KMS-11 (cell line): ENCODE measurements around the gene MPRIP.

ENCODE experiments used
- H2AFZ ChIP-seq: fragments of 200-600 bp; sonication (generic); 2 replicates; pipeline ENCODE4 v1.6.1; 2016; ENCODE audit warnings: antibody characterized with exemption, mixed run types, low read depth
- H3K27ac ChIP-seq: fragments of 200-600 bp; sonication (generic); 2 replicates; pipeline ENCODE4 v1.6.1; 2016; ENCODE audit warnings: mild to moderate bottlenecking, mixed run types
- H3K27me3 ChIP-seq: fragments of 200-600 bp; sonication (generic); 2 replicates; pipeline ENCODE4 v1.6.1; 2017; ENCODE audit warnings: mild to moderate bottlenecking, low read depth, mixed run types, moderate library complexity; ENCODE audit not compliant: insufficient read depth
- H3K36me3 ChIP-seq: fragments of 200-600 bp; sonication (generic); 2 replicates; pipeline ENCODE4 v1.6.1; 2017; ENCODE audit warnings: mild to moderate bottlenecking, mixed run types; ENCODE audit not compliant: insufficient read depth
- H3K4me1 ChIP-seq: fragments of 200-600 bp; sonication (generic); 2 replicates; pipeline ENCODE4 v1.6.1; 2016; ENCODE audit warnings: mild to moderate bottlenecking, low read depth, mixed run types; ENCODE audit not compliant: poor library complexity, severe bottlenecking
- H3K4me2 ChIP-seq: fragments of 200-600 bp; sonication (generic); 2 replicates; pipeline ENCODE4 v1.7.0; 2016; ENCODE audit warnings: mild to moderate bottlenecking, mixed run types
- H3K4me3 ChIP-seq: fragments of 200-600 bp; sonication (generic); IDR thresholded peaks from 2 replicates; pipeline ENCODE4 v1.6.1; 2017; ENCODE audit warnings: low read depth, low read length, mixed read lengths; ENCODE audit not compliant: insufficient read depth
- H3K79me2 ChIP-seq: fragments of 200-600 bp; sonication (generic); 2 replicates; pipeline ENCODE4 v1.6.1; 2016; ENCODE audit warnings: low read depth, mixed run types; ENCODE audit not compliant: insufficient read depth
- H3K9ac ChIP-seq: fragments of 200-600 bp; sonication (generic); 2 replicates; pipeline ENCODE4 v1.6.1; 2016; ENCODE audit warnings: mild to moderate bottlenecking, mixed run types
- H4K20me1 ChIP-seq: fragments of 200-600 bp; sonication (generic); 2 replicates; pipeline ENCODE4 v1.6.1; 2016; ENCODE audit warnings: mild to moderate bottlenecking, mixed run types; ENCODE audit not compliant: insufficient read depth
- CTCF ChIP-seq: fragments of 200-600 bp; sonication (generic); conservative IDR thresholded peaks from 2 replicates; pipeline ENCODE4 v1.6.1; 2017; ENCODE audit warnings: low read depth, mild to moderate bottlenecking, antibody characterized with exemption, low read length, moderate library complexity, mixed read lengths

The MPRIP gene

GRCh38 chr17:17079336-17079735 lies 37.1 kb downstream of the MPRIP start:
- Histone ChIP-seq H3K79me2 (no peaks in the 10 kb centered on the region), H4K20me1 (no peaks in the 10 kb centered on the region), H3K9ac (no peak overlapping the region), H3K27ac (no peak overlapping the region), H3K4me1 (no peaks in the 10 kb centered on the region), H2AFZ (no peak overlapping the region), H3K27me3 (no peaks in the 10 kb centered on the region), H3K4me3 (no peak overlapping the region), H3K36me3 (no peaks in the 10 kb centered on the region), H3K4me2 (no peak overlapping the region)
- TF ChIP-seq CTCF = no peak

- no peaks in the 10 kb centered on the region for H3K79me2 ChIP-seq
- H3K36me3 ChIP-seq = no peaks in the 10 kb centered on the region
- H3K9ac ChIP-seq = no peak overlapping the region
Measured at GRCh38 chr17:17079761-17080160, 37.5 kb downstream of the MPRIP start.

GRCh38 chr17:17080181-17080631 lies 37.9 kb downstream of the MPRIP start:
- Histone ChIP-seq H3K27me3 (no peaks in the 10 kb centered on the region), H4K20me1 (no peaks in the 10 kb centered on the region), H3K9ac (no peak overlapping the region), H2AFZ (no peak overlapping the region), H3K4me3 (no peak overlapping the region), H3K4me1 (no peaks in the 10 kb centered on the region), H3K36me3 (no peaks in the 10 kb centered on the region), H3K4me2 (no peak overlapping the region), H3K79me2 (no peaks in the 10 kb centered on the region), H3K27ac (no peak overlapping the region)
- no peak for TF ChIP-seq CTCF

More at GRCh38 chr17:17079761-17080160, 37.5 kb downstream of the MPRIP start:
- Histone ChIP-seq H3K4me1 (no peaks in the 10 kb centered on the region), H3K27me3 (no peaks in the 10 kb centered on the region), H3K27ac (no peak overlapping the region), H3K4me3 (no peak overlapping the region), H3K4me2 (no peak overlapping the region), H2AFZ (no peak overlapping the region), H4K20me1 (no peaks in the 10 kb centered on the region)
- TF ChIP-seq CTCF = no peak

- Histone ChIP-seq H3K4me2 (no peak overlapping the region), H4K20me1 (no peaks in the 10 kb centered on the region), H3K9ac (no peak overlapping the region), H3K27me3 (no peaks in the 10 kb centered on the region), H3K27ac (no peak overlapping the region), H2AFZ (no peak overlapping the region), H3K36me3 (no peaks in the 10 kb centered on the region), H3K79me2 (no peaks in the 10 kb centered on the region), H3K4me1 (no peaks in the 10 kb centered on the region), H3K4me3 (no peak overlapping the region)
- no peak for TF ChIP-seq CTCF
Measured at GRCh38 chr17:17080781-17081180, 38.5 kb downstream of the MPRIP start.
